HEK293 (cell line): Measurements from ENCODE around the gene PHACTR1.

Source experiments
- CTCF ChIA-PET: fragments of 350-600 bp; formaldehyde crosslinking; extraction: SDS; loops from one replicate; lab custom pipeline; 2021; ENCODE audit warnings: antibody characterized with exemption; lab: Yijun Ruan, JAX
- POLR2A ChIA-PET: fragments of 300-600 bp; formaldehyde crosslinking; extraction: SDS; loops from one replicate; lab custom pipeline; 2020; ENCODE audit warnings: antibody characterized with exemption, inconsistent platforms; lab: Yijun Ruan, JAX
- H3K27ac ChIP-seq: fragments of 200-500 bp; sonication (Bioruptor generic); 2 replicates; pipeline ENCODE4 v1.5.1; 2014; ENCODE audit warnings: low read depth, low read length, control low read depth, inconsistent platforms; ENCODE audit errors: extremely low read depth
- H3K36me3 ChIP-seq, 2 experiments: fragments of 200-500 bp in 1 of 2; sonication (Bioruptor generic) in 1 of 2; 1 replicate in 1 of 2; 2 replicates in 1 of 2; pipeline ENCODE4 v1.5.1; 2014 to 2017; ENCODE audit warnings: inconsistent platforms in 2 of 2, low read length in 2 of 2; ENCODE audit not compliant: control insufficient read depth in 2 of 2, insufficient read depth in 1 of 2
- H3K4me1 ChIP-seq: fragments of 200-500 bp; sonication (Bioruptor generic); 2 replicates; pipeline ENCODE4 v1.5.1; 2014; ENCODE audit warnings: mild to moderate bottlenecking, low read length, inconsistent platforms; ENCODE audit not compliant: control insufficient read depth, insufficient read depth
- H3K4me3 ChIP-seq: 2 replicates; pipeline ENCODE4 v1.5.1; 2011; ENCODE audit warnings: low read depth, mild to moderate bottlenecking, control low read depth, low read length, moderate library complexity
- H3K9me3 ChIP-seq: fragments of 200-500 bp; sonication (Bioruptor generic); 2 replicates; pipeline ENCODE4 v1.5.1; 2014; ENCODE audit warnings: low read depth, low read length, inconsistent platforms; ENCODE audit not compliant: control insufficient read depth, insufficient read depth
- BCL11B ChIP-seq: fragments of 450-650 bp; formaldehyde crosslinking; IDR thresholded peaks from 2 replicates; pipeline ENCODE4 v1.5.1; 2016; ENCODE audit warnings: low read depth, missing biosample characterization, missing genetic modification characterization
- GLI4 ChIP-seq: fragments of 450-650 bp; formaldehyde crosslinking; IDR thresholded peaks from 2 replicates; pipeline ENCODE4 v1.5.1; 2016; ENCODE audit warnings: missing biosample characterization, missing genetic modification characterization
- GLIS2 ChIP-seq: fragments of 450-650 bp; formaldehyde crosslinking; IDR thresholded peaks from 2 replicates; pipeline ENCODE4 v1.5.1; 2016; ENCODE audit warnings: missing biosample characterization, missing genetic modification characterization
- HOXD13 ChIP-seq: sonication (generic); formaldehyde crosslinking; IDR thresholded peaks from 2 replicates; pipeline ENCODE4 v1.8.0; 2022; ENCODE audit warnings: missing genetic modification reagents, borderline replicate concordance
- MYNN ChIP-seq: fragments of 450-650 bp; formaldehyde crosslinking; IDR thresholded peaks from 2 replicates; pipeline ENCODE4 v1.5.1; 2016; ENCODE audit warnings: missing biosample characterization, missing genetic modification characterization, borderline replicate concordance
- WT1 ChIP-seq: fragments of 450-650 bp; formaldehyde crosslinking; IDR thresholded peaks from 2 replicates; pipeline ENCODE4 v1.5.1; 2016; ENCODE audit warnings: missing biosample characterization, missing genetic modification characterization
- ZBTB1 ChIP-seq: fragments of 450-650 bp; formaldehyde crosslinking; IDR thresholded peaks from 2 replicates; pipeline ENCODE4 v1.5.1; 2016; ENCODE audit warnings: missing biosample characterization, missing genetic modification characterization
- ZBTB48 ChIP-seq: fragments of 450-650 bp; formaldehyde crosslinking; IDR thresholded peaks from 2 replicates; pipeline ENCODE4 v1.5.1; 2016; ENCODE audit warnings: missing biosample characterization, missing genetic modification characterization
- ZNF121 ChIP-seq: fragments of 450-650 bp; formaldehyde crosslinking; IDR thresholded peaks from 2 replicates; pipeline ENCODE4 v1.5.1; 2016; ENCODE audit warnings: missing biosample characterization, missing genetic modification characterization
- ZNF140 ChIP-seq: fragments of 450-650 bp; formaldehyde crosslinking; IDR thresholded peaks from 2 replicates; pipeline ENCODE4 v1.5.1; 2016; ENCODE audit warnings: missing biosample characterization, missing genetic modification characterization
- ZNF16 ChIP-seq: fragments of 450-650 bp; formaldehyde crosslinking; IDR thresholded peaks from 2 replicates; pipeline ENCODE4 v1.5.1; 2016; ENCODE audit warnings: low read depth, missing biosample characterization, missing genetic modification characterization
- ZNF175 ChIP-seq: fragments of 450-650 bp; formaldehyde crosslinking; IDR thresholded peaks from 2 replicates; pipeline ENCODE4 v1.5.1; 2016; ENCODE audit warnings: missing biosample characterization, missing genetic modification characterization
- ZNF184 ChIP-seq: fragments of 450-650 bp; IDR thresholded peaks from 2 replicates; pipeline ENCODE4 v1.5.1; 2018; ENCODE audit warnings: missing biosample characterization, mild to moderate bottlenecking, missing genetic modification characterization
- ZNF2 ChIP-seq: fragments of 450-650 bp; formaldehyde crosslinking; IDR thresholded peaks from 2 replicates; pipeline ENCODE4 v1.5.1; 2016; ENCODE audit warnings: missing biosample characterization, missing genetic modification characterization
- ZNF423 ChIP-seq: fragments of 450-650 bp; formaldehyde crosslinking; IDR thresholded peaks from 2 replicates; pipeline ENCODE4 v1.5.1; 2016; ENCODE audit warnings: missing biosample characterization, missing genetic modification characterization
- ZNF488 ChIP-seq: fragments of 450-650 bp; formaldehyde crosslinking; IDR thresholded peaks from 2 replicates; pipeline ENCODE4 v1.5.1; 2016; ENCODE audit warnings: missing biosample characterization, missing genetic modification characterization
- ZNF530 ChIP-seq: fragments of 450-650 bp; formaldehyde crosslinking; IDR thresholded peaks from 2 replicates; pipeline ENCODE4 v1.5.1; 2016; ENCODE audit warnings: low read depth, missing biosample characterization, missing genetic modification characterization
- ZNF548 ChIP-seq: fragments of 450-650 bp; formaldehyde crosslinking; IDR thresholded peaks from 2 replicates; pipeline ENCODE4 v1.5.1; 2016; ENCODE audit warnings: missing biosample characterization, missing genetic modification characterization
- ZNF561 ChIP-seq: fragments of 450-650 bp; IDR thresholded peaks from 2 replicates; pipeline ENCODE4 v1.5.1; 2018; ENCODE audit warnings: missing biosample characterization, missing genetic modification characterization, borderline replicate concordance
- ZNF624 ChIP-seq: fragments of 450-650 bp; formaldehyde crosslinking; IDR thresholded peaks from 2 replicates; pipeline ENCODE4 v1.5.1; 2017; ENCODE audit warnings: missing biosample characterization, missing genetic modification characterization
- ZNF677 ChIP-seq: fragments of 450-650 bp; IDR thresholded peaks from 2 replicates; pipeline ENCODE4 v1.5.0; 2018; ENCODE audit warnings: missing biosample characterization, mild to moderate bottlenecking, missing genetic modification characterization, moderate library complexity
- ZNF692 ChIP-seq: fragments of 450-650 bp; formaldehyde crosslinking; IDR thresholded peaks from 2 replicates; pipeline ENCODE4 v1.5.1; 2016; ENCODE audit warnings: missing biosample characterization, missing genetic modification characterization
- ZNF785 ChIP-seq: fragments of 450-650 bp; formaldehyde crosslinking; IDR thresholded peaks from 2 replicates; pipeline ENCODE4 v1.5.1; 2016; ENCODE audit warnings: missing biosample characterization, missing genetic modification characterization
- ZSCAN18 ChIP-seq: fragments of 450-650 bp; formaldehyde crosslinking; IDR thresholded peaks from 2 replicates; pipeline ENCODE4 v1.5.1; 2016; ENCODE audit warnings: missing biosample characterization, missing genetic modification characterization
- TF ChIP-seq, protein P1 (sequence below): fragments of 450-650 bp; formaldehyde crosslinking; IDR thresholded peaks from 2 replicates; pipeline ENCODE4 v1.5.1; 2017; ENCODE audit warnings: missing biosample characterization, missing genetic modification characterization
- TF ChIP-seq, protein P2 (sequence below): fragments of 450-650 bp; formaldehyde crosslinking; IDR thresholded peaks from 2 replicates; pipeline ENCODE4 v1.5.1; 2016; ENCODE audit warnings: missing biosample characterization, missing genetic modification characterization, low read depth

Gene PHACTR1

GRCh38 chr6:13006578-13007300 lies 290.2 kb downstream of the PHACTR1 start (continued):
- TF ChIP-seq ZSCAN18: 0 out of 2 replicates have a peak, but pooled peaks have one; percentile 28
- TF ChIP-seq ZNF121 (tag by site-specific recombination): 0 out of 2 replicates have a peak, but pooled peaks have one; percentile 14
- peak; percentile 52; the same call in 1 of the 2 replicates for TF ChIP-seq BCL11B
- no peak for TF ChIP-seq ZNF677 (tag by site-specific recombination)
- TF ChIP-seq GLIS2 (tag by site-specific recombination): peak; percentile 52
- TF ChIP-seq ZNF488 (tag by site-specific recombination): peak; percentile 80
- TF ChIP-seq ZNF692: peak; percentile 95

DNA sequence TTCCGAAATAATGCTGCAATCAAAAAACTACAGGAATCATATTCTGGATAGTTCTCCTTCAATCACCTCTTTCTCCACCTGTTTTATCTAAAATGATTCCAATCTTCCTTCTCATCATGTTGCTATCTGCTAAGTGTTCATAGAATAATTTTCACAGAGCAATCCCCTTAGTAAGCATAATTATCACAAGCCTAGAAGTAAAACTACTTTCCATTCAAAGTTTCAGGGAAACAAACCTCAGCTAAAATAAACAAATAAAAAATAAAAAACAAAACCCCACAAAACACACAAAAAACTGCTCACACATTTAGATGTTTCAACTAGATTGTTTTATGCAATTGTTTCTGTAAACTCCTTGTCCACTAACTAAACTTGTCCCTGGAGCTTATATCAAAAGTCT lies 291.2 kb downstream of the PHACTR1 start:
- Histone ChIP-seq H3K4me1 (peaks cover 38% of the 10 kb centered on the region), H3K9me3 (no peaks in the 10 kb centered on the region), H3K27ac (peak overlapping the region; percentile 32; the same call in 1 of the 2 replicates), H3K4me3 (no peak overlapping the region), H3K36me3 (no peaks in the 10 kb centered on the region)
- ChIA-PET CTCF (interaction anchor here (0.6 to 1.4 kb wide), 4 partner anchors 12 to 323 kb away, joined by 3 to 4 read pairs (median 3); no protein-coding TSS in a partner anchor), POLR2A (no interaction called here)
- no peak for TF ChIP-seq ZNF16
- no peak for TF ChIP-seq ZBTB48
- no peak for TF ChIP-seq ZNF423 (tag by site-specific recombination)
- no peak for TF ChIP-seq ZNF175 (tag by site-specific recombination)
- no peak for TF ChIP-seq ZNF624 (tag by site-specific recombination)
- TF ChIP-seq, protein P1, sequence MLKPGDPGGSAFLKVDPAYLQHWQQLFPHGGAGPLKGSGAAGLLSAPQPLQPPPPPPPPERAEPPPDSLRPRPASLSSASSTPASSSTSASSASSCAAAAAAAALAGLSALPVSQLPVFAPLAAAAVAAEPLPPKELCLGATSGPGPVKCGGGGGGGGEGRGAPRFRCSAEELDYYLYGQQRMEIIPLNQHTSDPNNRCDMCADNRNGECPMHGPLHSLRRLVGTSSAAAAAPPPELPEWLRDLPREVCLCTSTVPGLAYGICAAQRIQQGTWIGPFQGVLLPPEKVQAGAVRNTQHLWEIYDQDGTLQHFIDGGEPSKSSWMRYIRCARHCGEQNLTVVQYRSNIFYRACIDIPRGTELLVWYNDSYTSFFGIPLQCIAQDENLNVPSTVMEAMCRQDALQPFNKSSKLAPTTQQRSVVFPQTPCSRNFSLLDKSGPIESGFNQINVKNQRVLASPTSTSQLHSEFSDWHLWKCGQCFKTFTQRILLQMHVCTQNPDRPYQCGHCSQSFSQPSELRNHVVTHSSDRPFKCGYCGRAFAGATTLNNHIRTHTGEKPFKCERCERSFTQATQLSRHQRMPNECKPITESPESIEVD (tag by site-specific recombination): peak; percentile 74
- TF ChIP-seq MYNN: no peak

GRCh38 chr6:13009031-13009430 lies 292.5 kb downstream of the PHACTR1 start:
- no peaks in the 10 kb centered on the region for H3K9me3 ChIP-seq
- no peak overlapping the region for H3K27ac ChIP-seq
- peaks cover 43% of the 10 kb centered on the region for H3K4me1 ChIP-seq
- ChIA-PET POLR2A (no interaction called here), CTCF (interaction anchor here (0.5 kb wide), 1 partner anchor 329 kb away, joined by 4 read pairs; no protein-coding TSS in a partner anchor)
- no peaks in the 10 kb centered on the region for H3K36me3 ChIP-seq
- no peak overlapping the region for H3K4me3 ChIP-seq
- TF ChIP-seq ZNF140 (tag by site-specific recombination) (no peak), ZNF184 (no peak), ZNF530 (tag by site-specific recombination) (no peak), ZNF785 (tag by site-specific recombination) (no peak), WT1 (no peak), ZNF561 (tag by site-specific recombination) (no peak), GLI4 (tag by site-specific recombination) (no peak), HOXD13 (CRISPR knock-in tag) (no peak), ZNF624 (tag by site-specific recombination) (no peak), ZNF2 (no peak), ZBTB1 (tag by site-specific recombination) (no peak), ZNF548 (tag by site-specific recombination) (no peak)
- TF ChIP-seq, protein P2, sequence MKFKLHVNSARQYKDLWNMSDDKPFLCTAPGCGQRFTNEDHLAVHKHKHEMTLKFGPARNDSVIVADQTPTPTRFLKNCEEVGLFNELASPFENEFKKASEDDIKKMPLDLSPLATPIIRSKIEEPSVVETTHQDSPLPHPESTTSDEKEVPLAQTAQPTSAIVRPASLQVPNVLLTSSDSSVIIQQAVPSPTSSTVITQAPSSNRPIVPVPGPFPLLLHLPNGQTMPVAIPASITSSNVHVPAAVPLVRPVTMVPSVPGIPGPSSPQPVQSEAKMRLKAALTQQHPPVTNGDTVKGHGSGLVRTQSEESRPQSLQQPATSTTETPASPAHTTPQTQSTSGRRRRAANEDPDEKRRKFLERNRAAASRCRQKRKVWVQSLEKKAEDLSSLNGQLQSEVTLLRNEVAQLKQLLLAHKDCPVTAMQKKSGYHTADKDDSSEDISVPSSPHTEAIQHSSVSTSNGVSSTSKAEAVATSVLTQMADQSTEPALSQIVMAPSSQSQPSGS: no peak
